GM12801 (cell line): Measurements from ENCODE around the gene CPSF4.

ENCODE experiments used
- CTCF ChIP-seq: IDR thresholded peaks from one replicate; pipeline ENCODE4 v1.5.1; 2011; ENCODE audit warnings: control low read depth; ENCODE audit not compliant: insufficient read length; ENCODE audit errors: extremely low read depth

CPSF4 gene

GRCh38 chr7:99410635-99411034 is 28.1 kb upstream of the CPSF4 start:
- no peak for TF ChIP-seq CTCF

- no peak for TF ChIP-seq CTCF
These were observed 20.5 kb upstream of the CPSF4 start for GRCh38 chr7:99418260-99418659.

- no peak for TF ChIP-seq CTCF
These were observed 19.3 kb upstream of the CPSF4 start for GRCh38 chr7:99419323-99420021.

- TF ChIP-seq CTCF: no peak
These were observed 18.5 kb upstream of the CPSF4 start for GRCh38 chr7:99420213-99420612.

GRCh38 chr7:99420986-99421385 is 17.8 kb upstream of the CPSF4 start:
- no peak for TF ChIP-seq CTCF

- TF ChIP-seq CTCF: no peak
These were observed 16.6 kb upstream of the CPSF4 start for GRCh38 chr7:99422186-99422585.

GRCh38 chr7:99422625-99423024 is 16.1 kb upstream of the CPSF4 start:
- TF ChIP-seq CTCF: no peak
